SK-N-SH (cell line): ENCODE measurements around the gene ITGA1. TPM values are rescaled to one million over a fixed set of nuclear protein-coding genes. Genes with fewer than 3 reads are reported as not detected.

ENCODE experiments used
- CTCF ChIA-PET: fragments of 300-600, 350-600 bp; formaldehyde crosslinking; extraction: SDS; loops from one replicate; lab custom pipeline; 2021; lab: Yijun Ruan, JAX
- POLR2A ChIA-PET: fragments of 350-600 bp; sonication (Branson Sonifier 250); formaldehyde crosslinking; extraction: SDS; loops from one replicate; lab custom pipeline; 2020; ENCODE audit warnings: antibody characterized with exemption, inconsistent platforms; lab: Yijun Ruan, JAX
- DNase-seq: peaks from one replicate; pipeline ENCODE4 v3.0.0; 2012
- H2AFZ ChIP-seq: fragments of 200-600 bp; sonication (generic); 2 replicates; pipeline ENCODE4 v1.8.1; 2016; ENCODE audit warnings: antibody characterized with exemption, mild to moderate bottlenecking, low read depth
- H3F3A ChIP-seq: fragments of 200-600 bp; sonication (generic); replicated peaks from 2 replicates; pipeline ENCODE3; 2016; ENCODE audit warnings: antibody characterized with exemption, mild to moderate bottlenecking; ENCODE audit not compliant: insufficient read depth
- H3K27ac ChIP-seq, 2 experiments: fragments of 200-500 bp in 1 of 2; fragments of 200-600 bp in 1 of 2; sonication (Bioruptor generic) in 1 of 2; sonication (generic), shearing (Covaris generic) in 1 of 2; 2 replicates each; pipeline versions ENCODE4 v1.5.1 to v1.6.1; 2014 to 2016; ENCODE audit warnings: low read depth in 2 of 2, inconsistent platforms in 1 of 2, low read length in 1 of 2, mild to moderate bottlenecking in 1 of 2, mixed read lengths in 1 of 2
- H3K27me3 ChIP-seq: fragments of 200-600 bp; sonication (generic), shearing (Covaris generic); 2 replicates; pipeline ENCODE4 v1.6.1; 2016; ENCODE audit warnings: mixed run types; ENCODE audit not compliant: insufficient read depth
- H3K36me3 ChIP-seq, 2 experiments: fragments of 200-500 bp in 1 of 2; fragments of 200-600 bp in 1 of 2; sonication (Bioruptor generic) in 1 of 2; sonication (generic) in 1 of 2; replicated peaks in 1 of 2; 2 replicates each; pipeline versions ENCODE3 to v1.5.1; 2014 to 2016; ENCODE audit warnings: low read length in 1 of 2, mild to moderate bottlenecking in 1 of 2; ENCODE audit not compliant: insufficient read depth in 2 of 2, control insufficient read depth in 1 of 2
- H3K4me1 ChIP-seq, 2 experiments: fragments of 200-500 bp in 1 of 2; fragments of 200-600 bp in 1 of 2; sonication (Bioruptor generic) in 1 of 2; sonication (generic), shearing (Covaris generic) in 1 of 2; 2 replicates each; pipeline versions ENCODE4 v1.5.1 to v1.6.1; 2014 to 2016; ENCODE audit warnings: low read depth in 1 of 2, low read length in 1 of 2, mixed run types in 1 of 2; ENCODE audit not compliant: insufficient read depth in 2 of 2, control insufficient read depth in 1 of 2
- H3K4me2 ChIP-seq: fragments of 200-600 bp; sonication (generic), shearing (Covaris generic); 2 replicates; pipeline ENCODE4 v1.6.1; 2017; ENCODE audit warnings: mixed run types
- H3K4me3 ChIP-seq, 2 experiments: fragments of 200-500 bp in 1 of 2; fragments of 200-600 bp in 1 of 2; sonication (Bioruptor generic) in 1 of 2; sonication (generic), shearing (Covaris generic) in 1 of 2; 2 replicates each; pipeline versions ENCODE4 v1.5.1 to v1.8.1; 2014 to 2016; ENCODE audit warnings: low read depth in 2 of 2, inconsistent platforms in 1 of 2, low read length in 1 of 2, mild to moderate bottlenecking in 1 of 2, mixed read lengths in 1 of 2, moderate library complexity in 1 of 2
- H3K79me2 ChIP-seq: fragments of 200-600 bp; sonication (generic); 2 replicates; pipeline ENCODE4 v1.8.1; 2017; ENCODE audit warnings: mild to moderate bottlenecking; ENCODE audit not compliant: insufficient read depth
- H3K9ac ChIP-seq: fragments of 200-600 bp; sonication (generic); 2 replicates; pipeline ENCODE4 v1.6.1; 2017; ENCODE audit warnings: mixed run types
- H3K9me2 ChIP-seq: fragments of 200-600 bp; sonication (generic); 2 replicates; pipeline ENCODE4 v1.6.1; 2017; ENCODE audit warnings: mixed run types
- H3K9me3 ChIP-seq: fragments of 200-600 bp; sonication (generic); 2 replicates; pipeline ENCODE4 v1.6.1; 2017; ENCODE audit warnings: mixed run types, mild to moderate bottlenecking, moderate library complexity
- H4K20me1 ChIP-seq: fragments of 200-600 bp; sonication (generic); 2 replicates; pipeline ENCODE4 v1.6.1; 2017; ENCODE audit warnings: mild to moderate bottlenecking, mixed run types; ENCODE audit not compliant: insufficient read depth
- CHD2 ChIP-seq: fragments of 150-350 bp; IDR thresholded peaks from 2 replicates; pipeline ENCODE4 v1.6.1; 2018; ENCODE audit warnings: low read length; ENCODE audit not compliant: partially characterized antibody
- ELF1 ChIP-seq: IDR thresholded peaks from 2 replicates; pipeline ENCODE4 v1.4.0; 2012
- JUND ChIP-seq: IDR thresholded peaks from 2 replicates; pipeline ENCODE4 v1.4.0; 2012
- MAX ChIP-seq: IDR thresholded peaks from 2 replicates; pipeline ENCODE4 v1.4.0; 2012; ENCODE audit warnings: low read depth
- MEF2A ChIP-seq: IDR thresholded peaks from 2 replicates; pipeline ENCODE4 v1.4.0; 2012; ENCODE audit warnings: low read depth, borderline replicate concordance
- NRF1 ChIP-seq: IDR thresholded peaks from 2 replicates; pipeline ENCODE4 v1.6.1; 2012; ENCODE audit warnings: low read depth, mild to moderate bottlenecking, low read length
- RAD21 ChIP-seq: IDR thresholded peaks from 2 replicates; pipeline ENCODE4 v1.6.1; 2012; ENCODE audit warnings: mild to moderate bottlenecking, low read length
- RCOR1 ChIP-seq: fragments of 150-350 bp; IDR thresholded peaks from 2 replicates; pipeline ENCODE4 v1.6.1; 2017; ENCODE audit warnings: antibody characterized with exemption, low read length
- SIN3A ChIP-seq: IDR thresholded peaks from 2 replicates; pipeline ENCODE4 v1.6.1; 2012; ENCODE audit warnings: low read depth, mild to moderate bottlenecking, low read length, moderate library complexity, borderline replicate concordance
- TEAD4 ChIP-seq: IDR thresholded peaks from 2 replicates; pipeline ENCODE4 v1.4.0; 2012; ENCODE audit warnings: mild to moderate bottlenecking, borderline replicate concordance; ENCODE audit not compliant: insufficient read depth
- USF1 ChIP-seq: IDR thresholded peaks from 2 replicates; pipeline ENCODE4 v1.4.0; 2012; ENCODE audit warnings: low read depth, borderline replicate concordance
- USF2 ChIP-seq: fragments of 150-350 bp; IDR thresholded peaks from 2 replicates; pipeline ENCODE4 v1.6.1; 2017; ENCODE audit warnings: antibody characterized with exemption, low read length, low read depth, borderline replicate concordance
- YY1 ChIP-seq: IDR thresholded peaks from 2 replicates; pipeline ENCODE4 v1.4.0; 2012; ENCODE audit warnings: low read depth, mild to moderate bottlenecking
- WGBS: methylation state at CpG from one replicate; pipeline ENCODE4 v1.1.6; 2017; ENCODE audit warnings: low lambda C conversion rate; 5-methylcytosine and 5-hydroxymethylcytosine counted together
- polyA plus RNA-seq, 3 experiments: library from polyadenylated mRNA; depleted of rRNA; stranded (reverse); fragments of >200 nt; gene quantifications; 2 replicates each; pipeline ENCODE4 v1.2.3, GENCODE V29; 2012
- TF ChIP-seq, protein P1 (sequence below): fragments of 150-350 bp; IDR thresholded peaks from 2 replicates; pipeline ENCODE4 v1.6.1; 2016; ENCODE audit warnings: mild to moderate bottlenecking, low read depth, low read length
- TF ChIP-seq, protein P2 (sequence below): IDR thresholded peaks from 2 replicates; pipeline ENCODE4 v1.4.0; 2012; ENCODE audit warnings: low read depth, borderline replicate concordance

Gene ITGA1
- polyA plus RNA-seq, 1 of the 3 experiments (the other 2 are of a cell fraction), result 7.7 TPM

- TF ChIP-seq NRF1 (no peak), MAX (no peak), MEF2A (no peak), RCOR1 (no peak), JUND (no peak), RAD21 (no peak), YY1 (no peak), CHD2 (no peak), USF2 (no peak), USF1 (no peak), ELF1 (no peak), TEAD4 (no peak), SIN3A (no peak)
- TF ChIP-seq, protein P1, sequence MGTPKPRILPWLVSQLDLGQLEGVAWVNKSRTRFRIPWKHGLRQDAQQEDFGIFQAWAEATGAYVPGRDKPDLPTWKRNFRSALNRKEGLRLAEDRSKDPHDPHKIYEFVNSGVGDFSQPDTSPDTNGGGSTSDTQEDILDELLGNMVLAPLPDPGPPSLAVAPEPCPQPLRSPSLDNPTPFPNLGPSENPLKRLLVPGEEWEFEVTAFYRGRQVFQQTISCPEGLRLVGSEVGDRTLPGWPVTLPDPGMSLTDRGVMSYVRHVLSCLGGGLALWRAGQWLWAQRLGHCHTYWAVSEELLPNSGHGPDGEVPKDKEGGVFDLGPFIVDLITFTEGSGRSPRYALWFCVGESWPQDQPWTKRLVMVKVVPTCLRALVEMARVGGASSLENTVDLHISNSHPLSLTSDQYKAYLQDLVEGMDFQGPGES, result no peak
- TF ChIP-seq, protein P2, sequence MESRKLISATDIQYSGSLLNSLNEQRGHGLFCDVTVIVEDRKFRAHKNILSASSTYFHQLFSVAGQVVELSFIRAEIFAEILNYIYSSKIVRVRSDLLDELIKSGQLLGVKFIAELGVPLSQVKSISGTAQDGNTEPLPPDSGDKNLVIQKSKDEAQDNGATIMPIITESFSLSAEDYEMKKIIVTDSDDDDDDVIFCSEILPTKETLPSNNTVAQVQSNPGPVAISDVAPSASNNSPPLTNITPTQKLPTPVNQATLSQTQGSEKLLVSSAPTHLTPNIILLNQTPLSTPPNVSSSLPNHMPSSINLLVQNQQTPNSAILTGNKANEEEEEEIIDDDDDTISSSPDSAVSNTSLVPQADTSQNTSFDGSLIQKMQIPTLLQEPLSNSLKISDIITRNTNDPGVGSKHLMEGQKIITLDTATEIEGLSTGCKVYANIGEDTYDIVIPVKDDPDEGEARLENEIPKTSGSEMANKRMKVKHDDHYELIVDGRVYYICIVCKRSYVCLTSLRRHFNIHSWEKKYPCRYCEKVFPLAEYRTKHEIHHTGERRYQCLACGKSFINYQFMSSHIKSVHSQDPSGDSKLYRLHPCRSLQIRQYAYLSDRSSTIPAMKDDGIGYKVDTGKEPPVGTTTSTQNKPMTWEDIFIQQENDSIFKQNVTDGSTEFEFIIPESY, result no peak
- no peak overlapping the region for H3K9ac ChIP-seq
- peaks cover 0 to 4% of the 10 kb centered on the region in 2 experiments; a peak in 1 of 4 replicates for H3K4me1 ChIP-seq
- ChIA-PET CTCF (no interaction called here), POLR2A (no interaction called here)
- no peak overlapping the region for H3K27ac ChIP-seq
- H3F3A ChIP-seq, result no peaks in the 10 kb centered on the region
- H3K4me2 ChIP-seq, result no peak overlapping the region
- no peaks in the 10 kb centered on the region for H3K36me3 ChIP-seq
- H3K27me3 ChIP-seq, result no peaks in the 10 kb centered on the region
- no peaks in the 10 kb centered on the region for H3K9me2 ChIP-seq
- no peak for DNase-seq
- H2AFZ ChIP-seq, result no peak overlapping the region
- no peak overlapping the region for H3K4me3 ChIP-seq
- H3K9me3 ChIP-seq, result no peaks in the 10 kb centered on the region; the same call in 1 of the 2 replicates
- no peaks in the 10 kb centered on the region for H3K79me2 ChIP-seq
- 100% methylated on average over 2 of the region's 2 CpGs for WGBS
- no peaks in the 10 kb centered on the region for H4K20me1 ChIP-seq
Observed at GRCh38 chr5:52825826-52826225, 38.1 kb downstream of the ITGA1 start.
